Transverse colon (tissue), 4 donors: ENCODE data around the gene GPR156. TPM values are rescaled to one million over a fixed set of nuclear protein-coding genes. Genes with fewer than 3 reads are reported as not detected.

Source experiments
- DNase-seq: peaks from one replicate; pipeline ENCODE4 v3.0.0-alpha.2; 2019
- H3K27ac ChIP-seq, 4 donors: fragments of 200-600 bp; sonication (generic); 2 replicates each; pipeline ENCODE4 v1.5.1; 2016 to 2018; ENCODE audit warnings: inconsistent platforms in 4 of 4
- H3K27me3 ChIP-seq: fragments of 200-600 bp; sonication (generic); 2 replicates; pipeline ENCODE4 v1.5.1; 2017; ENCODE audit warnings: inconsistent platforms
- H3K36me3 ChIP-seq, 4 donors: fragments of 200-600 bp; sonication (generic); 2 replicates each; pipeline ENCODE4 v1.5.1; 2017 to 2019; ENCODE audit warnings: inconsistent platforms in 4 of 4
- H3K4me1 ChIP-seq, 4 donors: fragments of 200-600 bp; sonication (generic); 2 replicates each; pipeline ENCODE4 v1.5.1; 2017 to 2020; ENCODE audit warnings: inconsistent platforms in 4 of 4
- H3K4me3 ChIP-seq, 4 donors: fragments of 200-600 bp; sonication (generic); 1 replicate in 1 of 4; 2 replicates in 3 of 4; pipeline versions ENCODE4 v1.5.1 to v1.6.1; 2017 to 2019; ENCODE audit warnings: inconsistent platforms in 4 of 4
- H3K9me3 ChIP-seq, 2 donors: fragments of 200-600 bp; sonication (generic); 2 replicates each; pipeline ENCODE4 v1.5.1; 2017 to 2019; ENCODE audit warnings: inconsistent platforms in 2 of 2
- CTCF ChIP-seq, 5 experiments: fragments of 200-600 bp in 3 of 5; fragments of 450-650 bp in 2 of 5; sonication (generic) in 3 of 5; IDR thresholded peaks; 1 replicate in 2 of 5; 2 replicates in 3 of 5; pipeline ENCODE4 v1.5.1; 2016 to 2017; ENCODE audit warnings: antibody characterized with exemption in 5 of 5, inconsistent platforms in 3 of 5, mild to moderate bottlenecking in 2 of 5, moderate library complexity in 1 of 5
- EP300 ChIP-seq: sonication (generic); formaldehyde crosslinking; IDR thresholded peaks from one replicate; pipeline ENCODE4 v1.6.1; 2017; ENCODE audit warnings: antibody characterized with exemption, low read depth
- POLR2A ChIP-seq: fragments of 450-650 bp; IDR thresholded peaks from one replicate; pipeline ENCODE4 v1.6.1; 2016; ENCODE audit warnings: antibody characterized with exemption, mild to moderate bottlenecking, moderate library complexity
- POLR2AphosphoS5 ChIP-seq, 3 donors: sonication (generic); formaldehyde crosslinking; IDR thresholded peaks; one replicate each; pipeline ENCODE4 v1.6.1; 2016; ENCODE audit warnings: antibody characterized with exemption in 3 of 3
- WGBS, 2 donors: methylation state at CpG; one replicate each; pipeline ENCODE4 v1.1.5; 2018; ENCODE audit warnings: low coverage in 1 of 2; 5-methylcytosine and 5-hydroxymethylcytosine counted together
- in situ Hi-C, 4 donors: fragments of 200-750 bp; cut with MboI; loops; one replicate each; pipeline versions ENCODE4 v1.15.0 to v1.15.1; 2017; ENCODE audit warnings: low sequenced_read_pairs in 3 of 4, low pct_ligation_motif_present in 1 of 4, low pct_unique_long_range_greater_than_20kb in 1 of 4
- intact Hi-C: fragments of 100-400 bp; cut with DNase I; formaldehyde crosslinking; loops from one replicate; pipeline ENCODE4 v1.15.1; 2023; ENCODE audit warnings: low total_unique reads
- total RNA-seq, 4 donors: library from RNA; depleted of rRNA; stranded (reverse); fragments of >200 nt; gene quantifications; one replicate each; pipeline ENCODE4 v1.1.0, GENCODE V29; 2016

GPR156 gene
- total RNA-seq, 4 donors from 2014 or later, result 0.27 to 0.48 TPM; not detected in 2

- TF ChIP-seq CTCF (IDR thresholded peaks at IDR 0.05), result no peak
- no peak for TF ChIP-seq POLR2A
- no peak for TF ChIP-seq POLR2AphosphoS5 (IDR thresholded peaks at IDR 0.05)
- no peak for TF ChIP-seq EP300
- WGBS, 2 donors, result 66 to 83% methylated on average over 3 of the region's 3 CpGs
- DNase-seq, result no peak
- intact Hi-C loops, result no loop called here
- in situ Hi-C loops, result no loop called here
- no peak overlapping the region for H3K27ac ChIP-seq
- H3K27me3 ChIP-seq, result no peaks in the 10 kb centered on the region
- H3K4me3 ChIP-seq, result no peak overlapping the region
- H3K4me1 ChIP-seq, result peaks cover 5 to 20% (median 10%) of the 10 kb centered on the region in 4 donors
- no peaks in the 10 kb centered on the region for H3K36me3 ChIP-seq
- no peaks in the 10 kb centered on the region for H3K9me3 ChIP-seq
Measured at GRCh38 chr3:120145542-120146285, 139.3 kb downstream of the GPR156 start.

- no peak for TF ChIP-seq EP300
- no peak for TF ChIP-seq CTCF (IDR thresholded peaks at IDR 0.05)
- TF ChIP-seq POLR2A, result no peak
- no peak for TF ChIP-seq POLR2AphosphoS5 (IDR thresholded peaks at IDR 0.05)
- intact Hi-C loops, result no loop called here
- Histone ChIP-seq H3K27ac (no peak overlapping the region), H3K4me1 (peaks cover 5 to 20% (median 10%) of the 10 kb centered on the region in 4 donors), H3K36me3 (no peaks in the 10 kb centered on the region), H3K9me3 (no peaks in the 10 kb centered on the region), H3K4me3 (no peak overlapping the region), H3K27me3 (no peaks in the 10 kb centered on the region)
- no peak for DNase-seq
- in situ Hi-C loops, result no loop called here
- WGBS, 2 donors, result 79% methylated on average over 4 of the region's 4 CpGs; no CpG with 5 or more reads in 1 of the 2 donors
Measured at GRCh38 chr3:120144267-120144666, 140.8 kb downstream of the GPR156 start.

- Histone ChIP-seq H3K4me3 (no peak overlapping the region), H3K36me3 (no peaks in the 10 kb centered on the region), H3K4me1 (peaks cover 5 to 20% (median 10%) of the 10 kb centered on the region in 4 donors), H3K9me3 (no peaks in the 10 kb centered on the region), H3K27ac (no peak overlapping the region), H3K27me3 (no peaks in the 10 kb centered on the region)
- WGBS, 2 donors, result 81% methylated on average over 2 of the region's 2 CpGs; no CpG with 5 or more reads in 1 of the 2 donors
- in situ Hi-C loops, result no loop called here
- no peak for TF ChIP-seq POLR2A
- TF ChIP-seq EP300, result no peak
- no peak for TF ChIP-seq CTCF (IDR thresholded peaks at IDR 0.05)
- no peak for TF ChIP-seq POLR2AphosphoS5 (IDR thresholded peaks at IDR 0.05)
- DNase-seq, result no peak
- intact Hi-C loops, result no loop called here
Measured at GRCh38 chr3:120143676-120144075, 141.3 kb downstream of the GPR156 start.

GRCh38 chr3:120142236-120142635 is 142.8 kb downstream of the GPR156 start:
- no peak overlapping the region for H3K4me3 ChIP-seq
- no peak for DNase-seq
- no peak overlapping the region for H3K27ac ChIP-seq
- no peaks in the 10 kb centered on the region for H3K36me3 ChIP-seq
- intact Hi-C loops, result no loop called here
- H3K4me1 ChIP-seq, result peaks cover 0 to 6% (median 1%) of the 10 kb centered on the region in 4 donors
- no peaks in the 10 kb centered on the region for H3K27me3 ChIP-seq
- WGBS, 2 donors, result 91 to 100% methylated on average over 2 to 4 of the region's 4 CpGs
- in situ Hi-C loops, result no loop called here
- no peak for TF ChIP-seq POLR2A
- no peak for TF ChIP-seq EP300
- no peak for TF ChIP-seq CTCF (IDR thresholded peaks at IDR 0.05)
- no peak for TF ChIP-seq POLR2AphosphoS5 (IDR thresholded peaks at IDR 0.05)
- H3K9me3 ChIP-seq, result no peaks in the 10 kb centered on the region
